Measurements from ENCODE around the gene ZBTB14.

ZBTB14 gene, protein sequence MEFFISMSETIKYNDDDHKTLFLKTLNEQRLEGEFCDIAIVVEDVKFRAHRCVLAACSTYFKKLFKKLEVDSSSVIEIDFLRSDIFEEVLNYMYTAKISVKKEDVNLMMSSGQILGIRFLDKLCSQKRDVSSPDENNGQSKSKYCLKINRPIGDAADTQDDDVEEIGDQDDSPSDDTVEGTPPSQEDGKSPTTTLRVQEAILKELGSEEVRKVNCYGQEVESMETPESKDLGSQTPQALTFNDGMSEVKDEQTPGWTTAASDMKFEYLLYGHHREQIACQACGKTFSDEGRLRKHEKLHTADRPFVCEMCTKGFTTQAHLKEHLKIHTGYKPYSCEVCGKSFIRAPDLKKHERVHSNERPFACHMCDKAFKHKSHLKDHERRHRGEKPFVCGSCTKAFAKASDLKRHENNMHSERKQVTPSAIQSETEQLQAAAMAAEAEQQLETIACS
- 26.8 to 81.2 (median 43.2) reads per million in 3 experiments for total RNA-seq

DNA sequence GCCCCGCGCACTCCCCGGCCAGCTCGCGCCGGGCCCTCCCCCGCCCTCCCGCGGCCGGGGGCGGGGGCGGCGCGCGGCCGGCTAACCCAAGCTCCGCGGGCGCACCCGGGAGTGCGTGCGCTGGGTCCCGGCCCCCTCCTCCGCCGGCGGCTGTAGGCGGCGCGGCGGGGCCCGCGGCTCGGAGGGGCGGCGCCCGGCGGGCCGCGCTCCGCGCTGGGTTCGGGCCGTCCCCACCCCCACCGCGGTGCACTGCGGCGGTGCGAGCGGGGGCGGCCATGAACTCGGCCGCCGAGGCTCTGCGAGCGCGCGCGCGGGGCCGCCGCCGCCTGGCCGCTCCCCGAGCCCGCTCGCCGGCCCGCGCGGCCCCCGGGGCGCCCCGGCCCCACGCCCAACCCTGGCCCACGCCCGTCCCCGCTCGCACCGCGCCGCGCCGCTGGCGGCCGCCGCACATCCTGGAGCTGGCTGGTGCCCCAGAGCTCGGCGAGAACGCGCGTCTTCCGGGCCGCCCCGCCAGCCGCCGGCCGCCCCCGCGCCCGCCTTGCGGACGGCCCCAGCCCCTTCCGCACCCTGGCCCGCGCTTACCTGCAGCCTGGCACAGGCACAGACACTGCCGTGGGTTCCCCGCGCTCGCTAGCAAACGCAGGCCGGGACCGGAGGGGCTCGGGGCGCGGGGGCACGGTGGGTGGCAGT is at the start of gene ZBTB14:
TSS of gene ZBTB14 (minus strand) at position 496 of the 690 bp plus-strand sequence. CDS start 2,480 bp downstream, outside the sequence.
- peak; percentile 76 for DNase-seq

DNA sequence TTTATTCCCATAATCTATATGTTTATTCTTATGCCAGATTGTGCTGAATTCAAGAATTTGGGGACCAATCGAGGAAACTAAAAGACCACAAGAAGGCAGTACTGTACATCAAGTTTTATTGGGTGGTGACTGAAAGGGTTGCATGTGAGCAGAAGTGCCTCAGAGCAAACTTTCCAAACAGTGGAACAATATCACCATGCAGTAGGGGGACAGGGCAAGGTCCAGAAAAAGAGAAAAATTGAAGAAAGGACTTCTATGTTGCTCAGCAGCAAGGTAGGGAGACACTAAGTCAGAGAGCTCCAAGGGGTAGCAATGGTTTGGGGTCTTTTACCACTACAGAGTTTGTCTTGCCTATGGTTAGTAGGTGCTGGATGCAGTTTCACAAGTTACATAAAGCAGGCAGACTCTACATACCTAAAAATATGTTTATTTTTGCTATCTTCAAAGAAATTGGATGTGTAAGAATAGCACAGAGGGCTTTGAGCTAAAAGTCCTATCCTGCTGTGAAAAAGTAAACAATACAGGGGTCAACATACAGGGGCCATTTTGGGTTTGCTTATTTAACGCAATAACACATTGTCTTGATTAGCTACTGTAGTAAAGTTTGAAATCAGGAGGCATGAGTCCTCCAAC is 43.8 kb upstream of the ZBTB14 start:
- no peak for DNase-seq

DNA sequence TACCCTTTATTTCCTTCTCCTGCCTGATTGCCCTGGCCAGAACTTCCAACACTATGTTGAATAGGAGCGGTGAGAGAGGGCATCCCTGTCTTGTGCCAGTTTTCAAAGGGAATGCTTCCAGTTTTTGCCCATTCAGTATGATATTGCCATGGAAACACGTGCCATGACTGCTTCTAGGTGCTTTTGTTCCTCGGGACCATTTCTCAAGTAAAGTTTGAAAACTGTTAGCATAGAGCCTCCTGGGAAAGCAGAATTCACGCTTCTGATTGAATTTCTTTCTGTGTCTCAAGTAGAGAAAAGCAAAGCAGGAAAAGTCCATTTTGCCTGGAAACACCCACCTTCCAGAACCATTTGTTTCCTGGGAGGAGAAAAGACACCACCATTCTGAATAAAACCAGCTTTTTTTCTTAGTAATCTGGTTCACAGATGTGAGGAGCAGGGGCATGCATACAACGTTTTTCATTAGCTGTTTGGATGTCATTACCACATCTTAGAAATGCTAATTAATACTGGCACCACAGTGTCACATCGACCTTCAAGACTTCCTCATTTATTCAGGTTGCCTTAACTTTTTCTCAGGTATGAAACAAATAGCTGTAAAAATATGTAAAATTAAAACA is 39.0 kb upstream of the ZBTB14 start:
- no peak for DNase-seq

DNA sequence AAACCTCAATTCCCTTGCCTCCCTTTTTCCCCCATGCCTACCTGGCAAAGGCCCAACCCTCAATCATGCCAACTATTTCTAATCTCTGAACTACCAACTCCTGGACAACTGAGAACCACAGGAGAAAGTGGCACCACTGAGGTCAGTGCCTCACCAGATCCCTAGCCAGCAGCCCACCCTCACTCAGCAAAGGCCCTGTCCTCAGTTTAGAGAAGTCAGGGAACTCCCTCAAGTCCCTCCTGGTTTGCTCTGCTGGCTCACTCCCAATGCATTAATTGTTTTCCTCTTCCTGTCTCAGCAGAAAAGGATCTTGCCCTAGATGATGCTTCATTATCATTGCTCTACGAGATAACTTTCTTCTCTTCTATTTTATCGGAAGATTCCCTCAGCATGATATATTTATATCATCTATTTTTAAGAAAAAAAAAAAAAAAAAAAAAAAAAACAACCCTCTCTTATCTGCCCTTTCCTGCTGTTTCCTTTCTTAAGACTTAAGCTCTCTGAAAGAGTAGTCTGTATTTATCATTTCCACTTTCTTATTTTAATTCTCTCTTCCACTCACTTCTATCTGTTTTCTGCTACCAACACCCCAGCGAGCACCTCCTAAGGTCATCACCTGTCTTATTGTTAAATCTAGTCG is 22.7 kb upstream of the ZBTB14 start:
- DNase-seq: no peak

DNA sequence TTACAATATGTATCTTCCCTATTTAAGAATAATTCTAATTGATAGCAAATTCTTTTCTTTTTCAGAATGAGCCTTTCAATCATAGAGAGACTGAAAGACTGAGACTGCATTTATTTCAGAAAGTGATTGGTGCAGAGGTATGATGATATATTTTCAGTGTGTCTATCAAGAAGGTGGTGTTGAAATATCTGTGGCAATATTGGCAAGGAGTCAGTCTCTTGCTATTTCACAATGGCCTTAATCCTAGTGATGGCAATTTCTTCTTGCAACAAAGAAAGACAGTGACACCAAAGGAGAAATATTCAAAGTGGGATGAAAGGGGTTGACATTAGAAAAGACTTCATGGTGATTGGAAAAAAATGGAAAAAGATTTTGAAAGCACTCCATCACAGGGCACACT is 21.7 kb upstream of the ZBTB14 start:
- no peak for DNase-seq

DNA sequence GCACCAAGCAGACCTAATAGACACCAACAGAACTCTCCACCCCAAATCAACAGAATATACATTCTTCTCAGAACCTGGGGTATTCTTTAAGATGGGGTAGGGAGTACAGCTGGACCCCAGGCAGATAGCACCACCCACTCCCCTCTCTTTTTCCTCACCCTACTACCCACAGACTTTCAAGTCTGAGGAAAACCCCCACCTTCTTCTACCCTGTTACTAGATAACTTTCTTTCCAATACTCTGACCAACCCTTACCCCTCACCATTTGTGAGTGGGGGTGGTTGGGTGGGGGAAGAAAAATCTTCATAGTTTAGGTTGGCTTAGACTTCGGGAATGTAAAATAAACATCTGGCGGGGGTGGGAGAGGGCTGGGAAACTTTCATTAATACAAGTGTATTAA is 20.3 kb upstream of the ZBTB14 start:
- DNase-seq: no peak

DNA sequence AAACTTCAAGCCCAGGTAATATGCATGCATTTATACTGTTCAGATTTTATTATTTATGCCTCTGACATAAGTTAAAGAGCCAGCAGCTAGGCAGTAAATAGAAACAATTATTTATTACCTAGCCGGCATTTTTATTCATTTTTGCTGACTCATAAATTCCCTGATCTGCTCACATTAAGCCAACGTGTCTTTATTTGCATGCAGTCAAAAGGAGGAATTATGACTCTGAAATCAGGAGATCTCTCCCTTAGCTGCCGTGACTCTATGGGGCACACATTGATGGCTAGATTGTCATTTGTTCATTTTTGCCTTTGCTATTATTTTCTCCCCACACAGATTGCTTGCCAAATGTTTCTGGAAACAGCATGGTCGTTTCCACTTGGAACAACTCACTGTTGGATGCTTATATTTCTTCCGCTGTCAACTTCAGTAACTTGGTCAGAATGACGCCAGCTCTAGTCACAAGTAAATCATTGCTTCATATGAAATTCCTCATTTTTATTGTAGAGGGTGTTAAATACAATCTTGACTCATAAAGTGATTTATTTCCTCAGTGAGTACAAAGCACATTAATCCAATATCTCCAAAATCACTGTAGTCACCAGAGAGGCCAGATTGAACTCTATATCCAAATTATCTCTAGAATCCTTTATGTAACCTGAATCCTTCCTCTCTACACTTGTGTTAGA is 15.9 kb upstream of the ZBTB14 start:
- DNase-seq: no peak

DNA sequence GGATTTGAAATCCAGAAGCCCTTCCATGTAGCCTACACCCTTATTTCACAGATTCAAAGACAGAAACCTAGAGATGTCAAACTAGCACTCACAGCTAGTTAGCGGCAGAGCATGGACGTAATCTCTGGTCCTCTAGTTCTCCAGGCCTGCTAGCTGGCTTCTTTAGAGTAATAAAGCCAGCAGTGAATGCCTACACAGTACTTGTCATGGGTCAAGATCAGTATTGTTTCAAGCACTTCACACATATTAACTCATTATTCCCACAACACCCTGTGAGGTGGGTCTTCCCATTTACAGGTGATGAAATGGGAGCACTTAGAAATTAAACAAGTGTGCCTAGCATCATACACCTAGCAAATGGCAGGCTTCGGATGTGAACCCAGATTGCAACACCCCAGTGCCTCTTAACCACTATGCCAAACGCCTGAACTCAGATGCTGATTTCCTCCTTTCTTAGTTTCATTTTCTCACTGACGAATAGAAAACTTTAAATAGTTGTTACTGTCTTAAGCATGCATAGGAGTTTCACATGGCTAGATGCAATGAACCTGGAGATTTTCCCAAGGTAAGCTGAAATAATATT is 14.5 kb upstream of the ZBTB14 start:
- peak; percentile 43 for DNase-seq

DNA sequence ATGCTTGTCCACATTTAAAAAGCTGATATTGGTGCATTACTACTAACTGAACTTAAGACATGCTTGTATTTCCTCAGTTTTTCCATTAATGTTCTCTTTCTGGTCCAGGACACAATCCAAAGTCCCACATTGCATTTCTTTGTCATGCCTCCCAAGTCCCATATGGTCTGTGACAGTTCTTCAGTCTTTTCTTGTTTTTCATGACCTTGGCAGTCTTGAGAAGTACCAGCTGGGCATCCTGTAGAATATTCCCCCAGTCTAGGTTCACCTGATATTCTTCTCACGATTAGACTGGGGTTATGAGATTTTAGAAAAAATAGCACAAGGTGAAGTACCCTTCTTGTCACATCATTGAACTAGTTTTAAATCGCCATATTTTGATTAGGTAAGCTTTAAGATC is 10.3 kb upstream of the ZBTB14 start:
- DNase-seq: no peak

DNA sequence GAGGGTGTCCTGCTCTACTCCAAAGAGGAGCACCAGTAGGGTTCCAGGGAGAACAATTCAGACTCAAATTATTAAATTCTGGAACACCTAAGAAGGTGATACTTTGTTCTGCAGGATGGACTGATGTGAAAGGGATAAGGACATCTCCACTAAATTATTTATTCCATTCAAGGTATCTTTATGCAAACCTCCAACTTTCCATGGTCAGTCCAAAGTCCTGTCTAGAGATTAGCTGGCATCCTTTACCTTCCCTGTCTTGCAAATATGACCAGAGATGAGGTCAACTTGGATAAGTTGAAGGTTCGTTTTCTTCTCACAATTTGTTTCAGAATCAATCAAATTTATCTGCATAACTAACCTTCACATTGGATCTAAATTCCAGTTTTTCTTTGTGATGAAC is 8.7 kb upstream of the ZBTB14 start:
- no peak for DNase-seq

DNA sequence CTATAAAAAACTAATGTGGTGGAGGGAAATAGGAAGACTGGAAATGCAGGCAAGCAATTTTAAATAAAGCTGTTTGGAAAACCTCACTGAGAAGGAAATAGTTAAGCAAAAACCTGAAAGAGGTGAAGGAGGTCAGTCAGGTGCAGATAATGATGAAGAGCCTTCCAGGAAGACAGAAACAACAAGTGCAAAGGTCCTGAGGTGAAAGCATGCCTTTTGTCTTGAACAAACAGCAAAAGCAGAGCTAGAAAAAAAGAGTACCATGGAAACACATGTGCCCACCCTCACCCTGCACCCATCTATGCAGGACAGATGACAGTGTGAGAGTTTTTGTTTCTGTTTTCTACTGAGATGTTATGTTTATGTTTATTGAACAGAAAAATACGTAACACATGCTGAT is 8.1 kb upstream of the ZBTB14 start:
- no peak for DNase-seq

DNA sequence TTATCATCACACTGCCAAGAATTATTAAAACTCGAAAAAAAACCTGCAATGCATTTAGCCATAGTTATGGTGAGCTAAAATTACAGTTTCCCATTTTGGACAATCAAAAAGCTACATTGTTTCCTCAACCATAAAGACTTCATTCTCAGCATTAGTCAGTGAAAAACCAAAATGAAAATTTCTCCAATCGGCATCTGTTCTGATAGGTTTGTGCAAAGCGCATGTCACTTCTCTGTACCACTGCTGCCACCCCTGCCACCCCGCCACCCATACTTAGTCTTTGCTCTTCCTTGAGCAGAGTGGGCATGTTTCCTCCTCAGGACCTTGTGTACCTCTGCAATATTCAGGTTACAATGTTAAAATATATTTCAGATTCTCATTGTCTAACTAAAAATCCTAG is 7.1 kb upstream of the ZBTB14 start:
- DNase-seq: no peak

DNA sequence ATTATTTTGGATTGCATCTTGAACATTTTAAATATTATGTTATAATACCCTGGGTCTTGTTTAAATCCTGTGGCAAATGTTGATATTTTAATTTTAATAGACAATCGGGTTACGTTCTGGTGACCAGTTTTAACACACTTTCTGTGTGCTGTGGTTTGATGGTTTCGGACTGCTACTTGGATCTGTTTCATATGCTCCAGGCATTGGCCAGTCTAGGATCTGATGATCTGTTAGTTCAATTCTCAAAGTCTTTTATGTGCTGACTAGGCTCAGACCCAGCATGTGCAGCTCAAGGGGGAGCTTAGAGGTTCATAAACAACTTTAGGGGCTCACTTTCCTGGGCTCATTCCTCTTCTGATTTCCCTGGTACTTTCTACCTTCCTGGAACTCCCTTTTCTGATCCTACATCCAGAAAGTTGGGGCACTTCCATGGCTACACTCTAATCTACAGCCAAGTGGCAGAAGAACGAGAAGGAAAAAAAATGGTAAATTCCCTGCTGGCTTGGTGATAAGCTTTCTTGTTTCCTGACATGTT is 5.0 kb upstream of the ZBTB14 start:
- no peak for DNase-seq

DNA sequence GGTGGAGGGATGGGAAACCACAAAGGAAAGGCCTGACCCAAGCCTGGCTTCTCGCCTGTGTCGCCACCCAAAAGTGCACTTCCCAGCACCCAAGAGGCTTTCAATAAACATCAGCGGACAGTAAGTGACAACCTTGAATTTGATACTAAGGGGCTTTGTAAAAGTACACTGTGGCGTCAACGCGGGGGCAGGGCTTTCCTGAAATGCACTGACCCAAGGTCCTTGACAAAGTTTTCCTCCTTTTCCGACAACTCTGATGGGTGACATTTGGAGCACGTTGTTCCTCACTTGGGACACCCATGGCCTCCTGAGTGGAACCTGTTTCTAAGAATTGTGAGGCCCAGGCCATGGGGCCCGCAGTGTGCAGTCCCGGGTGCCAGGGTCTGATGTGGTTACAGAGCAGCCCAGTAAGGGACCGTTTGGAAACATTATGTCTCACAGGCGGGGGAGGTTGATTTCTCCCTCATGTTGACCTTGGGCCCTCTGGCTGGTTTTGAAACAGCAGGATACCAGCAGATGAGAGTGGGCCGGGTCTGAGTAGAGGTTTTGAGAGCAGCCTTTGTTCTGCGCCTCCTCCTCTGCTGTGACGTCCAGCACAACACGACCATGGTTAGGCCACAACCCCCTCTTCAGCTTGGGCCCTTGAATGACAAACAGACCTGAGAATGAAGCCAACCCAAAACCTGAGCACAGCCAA is 2.8 kb upstream of the ZBTB14 start:
- DNase-seq: no peak

DNA sequence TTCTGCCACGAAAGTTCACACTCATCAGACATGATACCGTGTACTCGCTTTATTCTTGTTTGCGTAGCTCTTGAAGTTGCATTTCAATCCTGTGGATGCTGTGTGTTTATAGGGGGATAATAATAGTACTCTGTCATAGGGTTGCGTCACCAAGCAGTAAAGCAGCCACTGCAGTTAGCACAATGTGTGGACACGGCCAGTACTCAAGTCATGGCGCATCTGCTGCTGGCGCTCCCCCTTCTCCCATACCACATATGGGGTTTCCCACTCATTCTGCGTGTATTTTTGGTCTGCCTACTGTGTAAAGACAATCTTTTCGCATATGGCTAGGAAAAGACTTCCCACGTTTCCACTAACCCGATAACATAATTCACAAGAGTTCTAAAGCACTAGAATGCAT is 2.1 kb upstream of the ZBTB14 start:
- no peak for DNase-seq

DNA sequence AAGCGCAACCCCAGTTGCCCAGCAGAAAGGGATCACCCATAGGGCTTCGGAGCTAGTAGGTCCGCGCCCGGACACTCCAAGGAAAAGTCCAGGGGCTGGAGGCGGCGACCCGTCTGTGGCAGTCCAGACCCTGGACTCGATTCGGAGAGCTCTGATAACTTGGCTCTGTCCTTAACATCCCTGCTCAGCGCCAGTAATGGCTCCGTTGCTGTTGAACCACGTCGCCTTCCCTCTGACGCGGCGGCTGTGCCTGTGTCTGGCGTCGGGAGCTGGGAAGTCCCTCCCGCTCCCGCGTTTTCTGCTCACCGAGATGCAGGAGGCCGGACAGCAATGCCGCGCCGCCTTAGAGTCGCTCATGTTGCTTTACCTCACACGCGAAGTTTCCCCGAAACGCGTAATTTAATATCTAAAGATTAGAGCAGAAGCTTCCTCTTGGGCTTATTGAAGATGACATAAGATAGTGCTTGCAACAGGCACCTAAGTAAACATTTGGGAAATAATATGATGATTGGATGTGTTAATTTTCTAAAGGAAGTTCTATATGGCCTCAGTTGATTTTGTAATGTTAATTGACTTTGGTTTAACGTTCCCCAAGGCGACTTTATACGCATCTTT is 1.3 kb upstream of the ZBTB14 start:
- DNase-seq: peak; percentile 58

DNA sequence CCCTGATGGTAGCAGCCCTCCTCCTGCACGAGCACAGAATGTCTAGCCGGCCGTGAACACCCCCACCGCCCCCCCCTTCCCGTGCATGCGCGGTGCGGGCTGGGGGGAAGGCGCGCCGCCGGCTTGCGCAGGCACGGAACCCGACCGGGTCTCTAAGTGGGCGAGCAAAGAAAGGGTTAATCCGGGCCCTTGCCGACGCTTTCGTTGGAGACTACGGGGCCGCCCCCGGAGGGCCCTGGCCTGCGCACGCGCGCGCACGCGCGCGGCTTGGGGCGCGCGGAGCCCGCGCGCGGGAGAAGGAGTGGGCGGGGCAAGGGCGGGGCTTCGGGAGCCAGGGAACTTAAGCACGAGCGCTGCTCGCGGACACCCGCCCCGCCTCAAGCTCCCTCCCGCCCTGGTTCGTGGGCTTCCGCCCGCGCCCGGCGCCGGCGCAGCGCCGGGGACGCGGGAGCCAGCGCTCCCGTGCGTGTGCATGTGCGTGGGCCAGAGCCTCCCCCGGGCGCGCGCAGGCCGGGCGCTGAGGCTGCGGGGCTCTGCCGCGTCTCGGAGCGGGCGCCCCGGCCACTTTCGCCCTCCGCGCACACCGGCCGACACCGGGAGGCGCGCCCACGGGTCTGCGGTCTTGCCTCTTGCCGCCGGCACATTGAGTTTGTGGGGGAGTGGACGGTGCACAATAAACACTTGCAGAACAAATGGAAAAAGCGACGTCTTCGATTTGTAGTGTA is 617 bp upstream of the ZBTB14 start:
- DNase-seq: peak; percentile 93

DNA sequence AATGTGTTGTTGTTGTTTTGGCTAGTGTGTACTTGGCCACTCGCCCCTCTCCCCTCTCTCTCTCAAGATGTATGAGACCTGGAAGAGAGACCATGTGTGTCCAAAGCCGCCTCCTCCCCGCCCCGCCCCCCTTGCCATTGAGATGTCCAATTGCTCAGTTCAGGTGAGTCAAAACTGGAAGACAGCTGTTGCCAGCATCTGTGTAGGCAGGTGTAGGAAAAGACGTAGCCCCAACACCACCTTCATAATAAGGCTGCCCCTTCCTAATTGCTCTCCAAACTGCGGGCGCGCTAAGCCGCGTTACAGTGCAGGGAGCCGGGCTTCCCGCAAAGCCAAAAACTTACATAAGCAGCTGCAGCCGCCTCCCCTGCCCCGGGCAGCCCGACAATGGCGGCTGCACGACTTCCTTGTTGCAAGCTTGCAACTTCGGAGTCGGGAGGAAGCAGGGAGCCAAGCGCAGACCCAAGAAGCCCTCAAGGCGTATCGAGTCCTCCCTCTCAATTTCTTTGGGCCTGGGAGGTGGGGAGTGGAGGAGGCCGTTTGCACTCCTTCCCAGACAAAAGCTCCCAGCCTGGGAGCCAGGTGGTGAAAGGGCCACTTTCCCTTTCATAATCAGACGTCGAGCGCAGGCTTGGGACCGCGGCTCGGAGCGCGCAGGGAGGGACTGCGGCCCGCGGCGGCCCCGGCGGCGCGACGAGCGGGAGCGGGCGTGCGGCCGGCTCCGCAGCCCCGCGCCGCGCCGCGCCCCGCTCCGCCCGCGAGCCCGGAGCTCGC is 882 bp downstream of the ZBTB14 start:
- peak; percentile 76 for DNase-seq

DNA sequence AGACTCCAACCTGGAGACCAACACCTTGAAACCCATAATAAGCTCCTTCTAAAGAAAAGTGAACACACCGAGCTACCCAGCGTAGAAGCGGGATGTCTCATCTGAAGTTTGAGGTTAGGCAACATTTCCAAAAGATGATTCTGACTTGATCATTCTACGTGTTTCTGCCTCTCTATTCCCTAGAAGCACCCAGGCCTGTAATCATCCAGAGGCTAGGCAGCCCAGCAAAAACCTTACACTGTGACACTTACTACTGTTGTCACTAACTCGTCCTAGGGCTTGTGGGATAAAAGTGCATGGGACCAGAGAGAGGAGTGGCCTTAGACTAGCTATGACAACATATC is 1.4 kb downstream of the ZBTB14 start:
- no peak for DNase-seq
